H1 (cell line): ENCODE results near the gene CAMKMT. TPM values are rescaled to one million over a fixed set of nuclear protein-coding genes. Genes with fewer than 3 reads are reported as not detected.

Source experiments
- CTCF ChIA-PET: fragments of 300-600 bp; sonication (Branson Sonifier 250); formaldehyde crosslinking; loops from one replicate; lab custom pipeline; 2021; ENCODE audit not compliant: partially characterized antibody; lab: Charles Lee
- POLR2A ChIA-PET: fragments of 300-600 bp; sonication (Branson Sonifier 250); formaldehyde crosslinking; loops from one replicate; lab custom pipeline; 2021; ENCODE audit warnings: inconsistent platforms; ENCODE audit not compliant: partially characterized antibody; lab: Charles Lee
- DNase-seq, 2 experiments: peaks; one replicate each; pipeline versions ENCODE4 v3.0.0 to v3.0.0-alpha.2; 2010 to 2022; ENCODE audit warnings: low spot score in 2 of 2, low read depth in 1 of 2, mixed read lengths in 1 of 2
- FAIRE-seq: peaks from 2 replicates; lab custom pipeline; 2011; peaks lifted over from hg19 to GRCh38; lab: Jason Lieb, UNC
- H2AFZ ChIP-seq: 2 replicates; pipeline ENCODE4 v1.8.1; 2012; ENCODE audit warnings: low read length, inconsistent platforms
- H2AK5ac ChIP-seq: 2 replicates; pipeline ENCODE4 v1.6.1; 2013; ENCODE audit warnings: low read depth, low read length
- H2BK120ac ChIP-seq: replicated peaks from 2 replicates; pipeline ENCODE3; 2013; ENCODE audit warnings: low read depth, low read length, inconsistent platforms
- H2BK12ac ChIP-seq: 2 replicates; pipeline ENCODE4 v1.6.1; 2013; ENCODE audit warnings: low read depth, low read length
- H2BK15ac ChIP-seq: 2 replicates; pipeline ENCODE4 v1.6.1; 2013; ENCODE audit warnings: low read length
- H2BK20ac ChIP-seq: 2 replicates; pipeline ENCODE4 v1.6.1; 2013; ENCODE audit warnings: low read length
- H2BK5ac ChIP-seq: 2 replicates; pipeline ENCODE4 v1.6.1; 2013; ENCODE audit warnings: low read depth, low read length
- H3K14ac ChIP-seq: 2 replicates; pipeline ENCODE4 v1.6.1; 2013; ENCODE audit warnings: inconsistent platforms; ENCODE audit not compliant: insufficient read length
- H3K18ac ChIP-seq: 2 replicates; pipeline ENCODE4 v1.6.1; 2013; ENCODE audit warnings: low read length; ENCODE audit errors: extremely low read depth
- H3K23ac ChIP-seq: 2 replicates; pipeline ENCODE4 v1.6.1; 2013; ENCODE audit warnings: inconsistent platforms; ENCODE audit not compliant: insufficient read length
- H3K23me2 ChIP-seq: 2 replicates; pipeline ENCODE4 v1.6.1; 2013; ENCODE audit warnings: low read depth, low read length
- H3K27ac ChIP-seq: 2 replicates; pipeline ENCODE4 v1.6.1; 2011; ENCODE audit warnings: low read depth, low read length, inconsistent platforms
- H3K27me3 ChIP-seq, 4 experiments: replicated peaks in 1 of 4; 1 replicate in 1 of 4; 2 replicates in 3 of 4; pipeline versions ENCODE4 v1.6.1 to v1.8.1; 2011 to 2013; ENCODE audit warnings: low read length in 3 of 4, mild to moderate bottlenecking in 3 of 4, inconsistent platforms in 2 of 4, mixed read lengths in 2 of 4, moderate library complexity in 1 of 4; ENCODE audit not compliant: control insufficient read depth in 3 of 4, insufficient read depth in 3 of 4; ENCODE audit errors: extremely low read depth in 1 of 4
- H3K36me3 ChIP-seq, 4 experiments: 2 replicates each; pipeline versions ENCODE4 v1.6.1 to v1.8.1; 2011 to 2013; ENCODE audit warnings: mild to moderate bottlenecking in 4 of 4, low read length in 3 of 4, moderate library complexity in 2 of 4, control low read depth in 1 of 4, inconsistent platforms in 1 of 4; ENCODE audit not compliant: insufficient read depth in 4 of 4, control insufficient read depth in 2 of 4
- H3K4ac ChIP-seq: replicated peaks from 2 replicates; pipeline ENCODE3; 2013; ENCODE audit warnings: low read length, low read depth, mixed read lengths, inconsistent platforms; ENCODE audit not compliant: insufficient read length
- H3K4me1 ChIP-seq, 4 experiments: replicated peaks in 1 of 4; 1 replicate in 1 of 4; 2 replicates in 3 of 4; pipeline versions ENCODE4 v1.6.1 to v1.8.1; 2011 to 2013; ENCODE audit warnings: low read length in 3 of 4, inconsistent platforms in 2 of 4, mixed read lengths in 1 of 4; ENCODE audit not compliant: insufficient read depth in 4 of 4, control insufficient read depth in 3 of 4
- H3K4me2 ChIP-seq, 2 experiments: 2 replicates each; pipeline versions ENCODE4 v1.6.1 to v1.8.1; 2011 to 2013; ENCODE audit warnings: low read depth in 2 of 2, low read length in 2 of 2, control low read depth in 1 of 2, inconsistent platforms in 1 of 2, mild to moderate bottlenecking in 1 of 2; ENCODE audit not compliant: insufficient read depth in 1 of 2
- H3K4me3 ChIP-seq, 4 experiments: fragments of 200-600, 300-600 bp in 1 of 4; sonication (generic), shearing (Covaris generic), sonication (Bioruptor Twin) in 1 of 4; 2 replicates each; pipeline versions ENCODE4 v1.5.1 to v1.8.1; 2011 to 2016; ENCODE audit warnings: low read length in 4 of 4, low read depth in 3 of 4, control low read depth in 2 of 4, inconsistent platforms in 2 of 4, mild to moderate bottlenecking in 2 of 4, mixed read lengths in 1 of 4, moderate library complexity in 1 of 4; ENCODE audit not compliant: insufficient read depth in 2 of 4; ENCODE audit errors: extremely low read depth in 1 of 4
- H3K56ac ChIP-seq: replicated peaks from 2 replicates; pipeline ENCODE3; 2013; ENCODE audit warnings: low read depth, mild to moderate bottlenecking, mixed read lengths, low read length, inconsistent platforms; ENCODE audit not compliant: insufficient read length
- H3K79me1 ChIP-seq: 2 replicates; pipeline ENCODE4 v1.6.1; 2013; ENCODE audit warnings: low read depth, low read length, control low read depth
- H3K79me2 ChIP-seq, 2 experiments: 2 replicates each; pipeline versions ENCODE4 v1.6.1 to v1.8.1; 2012 to 2013; ENCODE audit warnings: low read length in 2 of 2, mild to moderate bottlenecking in 2 of 2, inconsistent platforms in 1 of 2; ENCODE audit not compliant: insufficient read depth in 2 of 2, control insufficient read depth in 1 of 2
- H3K9ac ChIP-seq, 4 experiments: replicated peaks in 1 of 4; 1 replicate in 1 of 4; 2 replicates in 3 of 4; pipeline versions ENCODE4 v1.6.1 to v1.8.1; 2011 to 2013; ENCODE audit warnings: low read depth in 3 of 4, low read length in 3 of 4, control low read depth in 2 of 4, mild to moderate bottlenecking in 2 of 4, moderate library complexity in 2 of 4, inconsistent platforms in 1 of 4; ENCODE audit errors: extremely low read depth in 1 of 4
- H3K9me3 ChIP-seq, 2 experiments: 2 replicates each; pipeline versions ENCODE4 v1.6.1 to v1.8.1; 2012 to 2013; ENCODE audit warnings: mild to moderate bottlenecking in 2 of 2, moderate library complexity in 2 of 2, control low read depth in 1 of 2, inconsistent platforms in 1 of 2, low read depth in 1 of 2, low read length in 1 of 2, mixed read lengths in 1 of 2; ENCODE audit not compliant: insufficient read depth in 2 of 2
- H4K20me1 ChIP-seq, 2 experiments: replicated peaks in 1 of 2; 2 replicates each; pipeline versions ENCODE3 to v1.8.1; 2011 to 2013; ENCODE audit warnings: inconsistent platforms in 2 of 2, low read length in 2 of 2, mild to moderate bottlenecking in 1 of 2; ENCODE audit not compliant: insufficient read depth in 2 of 2, control insufficient read depth in 1 of 2
- H4K5ac ChIP-seq: 2 replicates; pipeline ENCODE4 v1.6.1; 2013; ENCODE audit warnings: low read length, low read depth, mixed read lengths, inconsistent platforms; ENCODE audit not compliant: insufficient read length
- H4K8ac ChIP-seq: 2 replicates; pipeline ENCODE4 v1.8.0; 2013; ENCODE audit warnings: mild to moderate bottlenecking, moderate library complexity, low read length, inconsistent platforms; ENCODE audit not compliant: insufficient read depth; ENCODE audit errors: extremely low read depth
- H4K91ac ChIP-seq: replicated peaks from 2 replicates; pipeline ENCODE3; 2013; ENCODE audit warnings: low read length, mixed read lengths, inconsistent platforms; ENCODE audit not compliant: insufficient read length
- ASH2L ChIP-seq: fragments of 200-600, 300-600 bp; sonication (generic); IDR thresholded peaks from one replicate; pipeline ENCODE4 v1.7.1; 2017; ENCODE audit warnings: low read length
- CTCF ChIP-seq, 3 experiments: IDR thresholded peaks; 1 replicate in 2 of 3; 2 replicates in 1 of 3; pipeline versions ENCODE4 v1.5.1 to v1.6.1; 2011; ENCODE audit warnings: low read length in 3 of 3, mild to moderate bottlenecking in 3 of 3, inconsistent platforms in 2 of 3, low read depth in 1 of 3, moderate library complexity in 1 of 3; ENCODE audit not compliant: insufficient read depth in 1 of 3; ENCODE audit errors: control extremely low read depth in 1 of 3
- RBBP5 ChIP-seq: IDR thresholded peaks from 2 replicates; pipeline ENCODE4 v1.7.1; 2012; ENCODE audit warnings: low read depth, mild to moderate bottlenecking, inconsistent platforms, low read length, moderate library complexity, borderline replicate concordance
- TEAD4 ChIP-seq: IDR thresholded peaks from 2 replicates; pipeline ENCODE4 v1.6.1; 2012; ENCODE audit warnings: low read depth, low read length, inconsistent platforms, mixed read lengths
- WGBS, 2 experiments: shearing (Covaris generic) in 1 of 2; methylation state at CpG; one replicate each; pipeline versions ENCODE4 v1.1.6 to v1.1.7; 2013 to 2015; ENCODE audit warnings: low lambda C conversion rate in 2 of 2, mixed read lengths in 2 of 2, inconsistent platforms in 1 of 2, low coverage in 1 of 2, missing lambda C conversion rate in 1 of 2; ENCODE audit not compliant: insufficient replicate concordance in 2 of 2, insufficient coverage in 1 of 2, insufficient read length in 1 of 2; ENCODE audit errors: extremely low coverage in 1 of 2, missing lambda C conversion rate in 1 of 2; 5-methylcytosine and 5-hydroxymethylcytosine counted together
- polyA plus RNA-seq, 7 experiments: library from polyadenylated mRNA; depleted of rRNA in 3 of 7; stranded (reverse) in 5 of 7; unstranded in 2 of 7; fragments of >200 nt in 5 of 7; fragments of 200-250 nt in 2 of 7; gene quantifications; 1 replicate in 5 of 7; 2 replicates in 1 of 7; 4 replicates in 1 of 7; pipeline versions ENCODE4 v1.2.1 to v1.2.3, GENCODE V29; 2011 to 2013; ENCODE audit warnings: missing spikeins in 2 of 7, mixed read lengths in 2 of 7
- total RNA-seq: library from RNA; stranded (reverse); fragmentation: NEBNext Ultra II Directional; extraction: Animal tissue kit (Norgen Biotek cat#: 25700); gene quantifications from 2 replicates; pipeline ENCODE4 v1.2.1, GENCODE V29; 2021

The CAMKMT gene
- total and polyA plus RNA-seq, 2 of the 8 experiments (the other 6 are each of a cell fraction or from before 2014, with no cell fraction given): 14.7 to 22.4 TPM

- peaks cover 10% of the 10 kb centered on the region for H3K23me2 ChIP-seq
- peak overlapping the region; percentile 50 to 85 for H3K4me2 ChIP-seq
- H2BK120ac ChIP-seq: no peak overlapping the region
- H3K23ac ChIP-seq: no peak overlapping the region
- no peak overlapping the region for H4K8ac ChIP-seq
- no peaks in the 10 kb centered on the region for H3K36me3 ChIP-seq
- H3K79me1 ChIP-seq: no peaks in the 10 kb centered on the region
- peak overlapping the region; percentile 55; the same call in 1 of the 2 replicates for H2BK12ac ChIP-seq
- H2BK20ac ChIP-seq: no peak overlapping the region; the same call in 1 of the 2 replicates
- peak overlapping the region; percentile 67; the same call in 1 of the 2 replicates for H2AK5ac ChIP-seq
- no peaks in the 10 kb centered on the region for H4K20me1 ChIP-seq
- H3K18ac ChIP-seq: peak overlapping the region; percentile 42; the same call in 1 of the 2 replicates
- H3K56ac ChIP-seq: no peak overlapping the region
- peaks cover 13 to 45% (median 33%) of the 10 kb centered on the region in 4 experiments for H3K4me1 ChIP-seq
- no peak overlapping the region for H2BK5ac ChIP-seq
- ChIA-PET POLR2A (interaction anchor here (1.0 to 9.8 kb wide), 6 partner anchors 15 to 130 kb away, joined by 3 to 84 read pairs (median 6); no protein-coding TSS in a partner anchor), CTCF (interaction anchor here (0.7 to 3.5 kb wide), 15 partner anchors 13 to 413 kb away, joined by 3 to 15 read pairs (median 4); no protein-coding TSS in a partner anchor)
- H3K79me2 ChIP-seq: no peaks in the 10 kb centered on the region
- no peak overlapping the region for H3K4ac ChIP-seq
- TF ChIP-seq ASH2L (no peak), CTCF (IDR thresholded peaks at IDR 0.05; ENCODE audit: control extremely low read depth in 1 of 3, insufficient read depth in 1 of 3, low read depth in 1 of 3, low read length in 3 of 3) (no peak), RBBP5 (0 out of 2 replicates have a peak, but pooled peaks have one; percentile 11), TEAD4 (peak; percentile 38)
- H3K27ac ChIP-seq: no peak overlapping the region
- peak overlapping the region; percentile 31 for H4K91ac ChIP-seq
- H2AFZ ChIP-seq: no peak overlapping the region
- H3K14ac ChIP-seq: no peak overlapping the region
- H3K9me3 ChIP-seq: no peaks in the 10 kb centered on the region
- FAIRE-seq: peak; percentile 87
- peak overlapping the region; percentile 35 for H4K5ac ChIP-seq
- WGBS, 2 experiments: 19% methylated on average over 12 of the region's 12 CpGs; no CpG with 5 or more reads in 1 of the 2 experiments
- H3K4me3 ChIP-seq: peak overlapping the region in 3 of 4 experiments; percentile 2 to 41 (median 7); a peak in 4 of 8 replicates
- no peak for DNase-seq
- peaks cover 0 to 5% (median 2%) of the 10 kb centered on the region in 4 experiments; a peak in 3 of 7 replicates for H3K27me3 ChIP-seq
- H3K9ac ChIP-seq: no peak overlapping the region
- 0 out of 2 replicates have a peak overlapping the region, but pooled peaks have one; percentile 31 for H2BK15ac ChIP-seq
Measured at GRCh38 chr2:44804406-44805265, 442.9 kb downstream of the CAMKMT start.
